ENCODE measurements around the gene CTU2. TPM values are rescaled to one million over a fixed set of nuclear protein-coding genes. Genes with fewer than 3 reads are reported as not detected.

Gene CTU2
- total RNA-seq, 3 donors from 2014 or later (not counting 1 experiment from before 2014, with no cell fraction given) = 36.6 to 43.3 (median 39.9) TPM

- Histone ChIP-seq H3K27me3 (ENCODE audit: control insufficient read depth, insufficient read depth, low read length) (no peaks in the 10 kb centered on the region), H3K4me1 (ENCODE audit: control insufficient read depth, insufficient read depth, low read length) (no peaks in the 10 kb centered on the region), H3K36me3 (ENCODE audit: control insufficient read depth, insufficient read depth, low read length) (peaks cover 64% of the 10 kb centered on the region), H3K9me3 (ENCODE audit: control insufficient read depth, insufficient read depth, low read length) (no peaks in the 10 kb centered on the region), H3K27ac (ENCODE audit: low read length) (no peak overlapping the region), H3K4me3 (ENCODE audit: low read length) (no peak overlapping the region)
- 95% methylated on average over 34 of the region's 34 CpGs for WGBS (ENCODE audit: insufficient coverage)
- Mint-ChIP-seq H3K27me3 (ENCODE audit: low read depth in 2 of 2) (no peaks in the 10 kb centered on the region), H3K36me3 (no peaks in the 10 kb centered on the region), H3K4me1 (peaks cover 0 to 5% of the 10 kb centered on the region in 2 donors), H3K27ac (peak overlapping the region in 1 of 2 donors; percentile 45), H3K4me3 (no peak overlapping the region), H3K9me3 (no peaks in the 10 kb centered on the region)
- no peak for DNase-seq
- TF ChIP-seq, protein P1, sequence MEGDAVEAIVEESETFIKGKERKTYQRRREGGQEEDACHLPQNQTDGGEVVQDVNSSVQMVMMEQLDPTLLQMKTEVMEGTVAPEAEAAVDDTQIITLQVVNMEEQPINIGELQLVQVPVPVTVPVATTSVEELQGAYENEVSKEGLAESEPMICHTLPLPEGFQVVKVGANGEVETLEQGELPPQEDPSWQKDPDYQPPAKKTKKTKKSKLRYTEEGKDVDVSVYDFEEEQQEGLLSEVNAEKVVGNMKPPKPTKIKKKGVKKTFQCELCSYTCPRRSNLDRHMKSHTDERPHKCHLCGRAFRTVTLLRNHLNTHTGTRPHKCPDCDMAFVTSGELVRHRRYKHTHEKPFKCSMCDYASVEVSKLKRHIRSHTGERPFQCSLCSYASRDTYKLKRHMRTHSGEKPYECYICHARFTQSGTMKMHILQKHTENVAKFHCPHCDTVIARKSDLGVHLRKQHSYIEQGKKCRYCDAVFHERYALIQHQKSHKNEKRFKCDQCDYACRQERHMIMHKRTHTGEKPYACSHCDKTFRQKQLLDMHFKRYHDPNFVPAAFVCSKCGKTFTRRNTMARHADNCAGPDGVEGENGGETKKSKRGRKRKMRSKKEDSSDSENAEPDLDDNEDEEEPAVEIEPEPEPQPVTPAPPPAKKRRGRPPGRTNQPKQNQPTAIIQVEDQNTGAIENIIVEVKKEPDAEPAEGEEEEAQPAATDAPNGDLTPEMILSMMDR (IDR thresholded peaks at IDR 0.05) = no peak
- intact Hi-C loops (cut with micrococcal nuclease) = no loop called here
- no peak for ATAC-seq
Measured at GRCh38 chr16:88730632-88731607, 24.6 kb downstream of the CTU2 start.

GRCh38 chr16:88731699-88732098, 25.4 kb downstream of the CTU2 start:
- Histone ChIP-seq H3K4me3 (ENCODE audit: low read length) (no peak overlapping the region), H3K27me3 (ENCODE audit: control insufficient read depth, insufficient read depth, low read length) (no peaks in the 10 kb centered on the region), H3K36me3 (ENCODE audit: control insufficient read depth, insufficient read depth, low read length) (peaks cover 62% of the 10 kb centered on the region), H3K27ac (ENCODE audit: low read length) (no peak overlapping the region), H3K4me1 (ENCODE audit: control insufficient read depth, insufficient read depth, low read length) (peaks cover under 1% of the 10 kb centered on the region), H3K9me3 (ENCODE audit: control insufficient read depth, insufficient read depth, low read length) (no peaks in the 10 kb centered on the region)
- no peak for ATAC-seq
- WGBS (ENCODE audit: insufficient coverage) = 91% methylated on average over 15 of the region's 15 CpGs
- Mint-ChIP-seq H3K27ac (peak overlapping the region in 1 of 2 donors; percentile 45), H3K27me3 (ENCODE audit: low read depth in 2 of 2) (no peaks in the 10 kb centered on the region), H3K4me1 (peaks cover 0 to 5% of the 10 kb centered on the region in 2 donors), H3K9me3 (no peaks in the 10 kb centered on the region), H3K4me3 (no peak overlapping the region), H3K36me3 (no peaks in the 10 kb centered on the region)
- intact Hi-C loops (cut with micrococcal nuclease) = no loop called here
- no peak for DNase-seq
- TF ChIP-seq, protein P1 (IDR thresholded peaks at IDR 0.05) = no peak

DNA sequence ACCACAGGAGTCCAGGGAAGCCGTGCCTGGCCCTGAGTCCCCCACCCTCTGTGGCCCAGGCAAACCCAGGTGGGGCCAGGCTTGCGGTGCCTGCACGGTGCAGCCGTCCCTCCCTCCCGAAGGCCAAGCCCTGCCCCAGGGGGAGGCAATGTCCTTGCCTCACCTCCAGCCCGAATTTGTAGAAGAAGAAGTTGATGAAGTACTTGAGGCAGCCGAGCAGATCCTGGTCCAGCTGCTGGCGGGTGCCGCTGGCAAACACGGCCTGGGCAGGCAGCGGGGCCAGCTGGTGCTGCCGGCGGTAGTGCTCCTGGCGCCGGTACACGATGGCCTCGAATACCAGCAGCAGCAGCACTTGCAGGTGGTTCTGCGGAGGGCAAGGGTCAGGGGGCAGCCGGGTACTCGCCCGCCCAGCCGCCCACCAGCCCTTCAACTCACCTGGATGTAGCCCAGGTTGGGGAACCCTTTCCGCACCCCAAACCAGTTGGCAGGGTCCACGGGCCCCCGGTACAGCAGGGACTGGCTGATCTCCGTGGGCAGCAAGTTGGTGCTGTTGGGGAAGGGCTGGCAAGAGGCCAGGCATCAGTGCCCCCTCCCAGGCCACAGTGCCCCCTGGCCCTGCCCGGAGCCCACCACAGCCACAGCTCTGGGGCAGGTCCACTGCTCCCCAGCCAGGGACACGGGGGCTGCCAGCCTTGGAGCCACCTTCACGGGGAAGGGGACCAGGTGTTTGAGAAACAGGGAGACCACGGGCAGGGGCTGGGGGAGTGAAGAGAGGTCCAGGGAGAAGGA, 26.1 kb downstream of the CTU2 start:
- Mint-ChIP-seq H3K27ac (no peak overlapping the region), H3K4me3 (no peak overlapping the region), H3K36me3 (no peaks in the 10 kb centered on the region), H3K9me3 (no peaks in the 10 kb centered on the region), H3K4me1 (peaks cover 0 to 5% of the 10 kb centered on the region in 2 donors), H3K27me3 (ENCODE audit: low read depth in 2 of 2) (no peaks in the 10 kb centered on the region)
- Histone ChIP-seq H3K36me3 (ENCODE audit: control insufficient read depth, insufficient read depth, low read length) (peaks cover 58% of the 10 kb centered on the region), H3K27me3 (ENCODE audit: control insufficient read depth, insufficient read depth, low read length) (no peaks in the 10 kb centered on the region), H3K4me1 (ENCODE audit: control insufficient read depth, insufficient read depth, low read length) (peaks cover 7% of the 10 kb centered on the region), H3K4me3 (ENCODE audit: low read length) (no peak overlapping the region), H3K9me3 (ENCODE audit: control insufficient read depth, insufficient read depth, low read length) (no peaks in the 10 kb centered on the region), H3K27ac (ENCODE audit: low read length) (no peak overlapping the region)
- no peak for ATAC-seq
- TF ChIP-seq, protein P1 (IDR thresholded peaks at IDR 0.05) = no peak
- WGBS (ENCODE audit: insufficient coverage) = 91% methylated on average over 30 of the region's 30 CpGs
- intact Hi-C loops (cut with micrococcal nuclease) = no loop called here
- DNase-seq = no peak
